Upper lobe of left lung (tissue), 4 donors: Measurements from ENCODE around the gene GABBR2.

Experiments used
- CTCF ChIP-seq, 6 experiments: fragments of 450-650 bp in 4 of 6; fragments of 200-600 bp in 2 of 6; sonication (generic) in 2 of 6; IDR thresholded peaks; one replicate each; pipeline ENCODE4 v1.5.1; 2016 to 2019; ENCODE audit warnings: antibody characterized with exemption in 6 of 6
- EP300 ChIP-seq, 4 donors: sonication (generic); formaldehyde crosslinking; IDR thresholded peaks; one replicate each; pipeline ENCODE4 v1.5.1; 2017; ENCODE audit warnings: antibody characterized with exemption in 4 of 4, control low read depth in 2 of 4
- POLR2A ChIP-seq, 4 donors: fragments of 450-650 bp; IDR thresholded peaks; one replicate each; pipeline ENCODE4 v1.5.1; 2016 to 2017; ENCODE audit warnings: antibody characterized with exemption in 4 of 4, mild to moderate bottlenecking in 2 of 4
- POLR2AphosphoS5 ChIP-seq, 2 donors: sonication (generic); formaldehyde crosslinking; IDR thresholded peaks; one replicate each; pipeline ENCODE4 v1.5.1; 2017; ENCODE audit warnings: antibody characterized with exemption in 2 of 2

DNA sequence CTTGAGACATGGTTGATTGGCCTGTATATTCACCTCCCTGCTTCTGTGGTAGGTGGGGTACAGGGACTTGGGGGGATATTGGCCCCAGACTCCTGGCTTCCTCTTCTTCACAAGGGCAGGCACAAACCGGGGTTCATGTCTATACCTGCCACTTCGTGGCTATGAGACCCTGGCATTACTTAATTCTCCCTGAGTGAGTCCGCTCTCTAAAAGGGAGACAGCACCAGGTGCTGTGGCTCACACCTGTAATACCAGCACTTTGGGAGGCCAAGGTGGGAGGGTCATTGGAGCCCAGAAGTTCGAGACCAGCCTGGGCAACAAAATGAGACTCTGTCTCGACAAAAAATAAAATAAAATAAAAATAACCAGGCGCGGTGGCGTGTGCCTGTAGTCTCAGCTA is 178.5 kb downstream of the GABBR2 start:
- no peak for TF ChIP-seq CTCF (IDR thresholded peaks at IDR 0.05)
- TF ChIP-seq POLR2A (IDR thresholded peaks at IDR 0.05), result no peak
- no peak for TF ChIP-seq POLR2AphosphoS5 (IDR thresholded peaks at IDR 0.05)
- TF ChIP-seq EP300 (IDR thresholded peaks at IDR 0.05), result no peak
